Activated CD4-positive, alpha-beta T cell treated with anti-CD3 and anti-CD28 coated beads for 36 hours (primary cell): ENCODE results near the gene WNT1. TPM values are rescaled to one million over a fixed set of nuclear protein-coding genes. Genes with fewer than 3 reads are reported as not detected.
A peak's percentile ranks its signal among the peaks of the same experiment; 100 is the strongest.

Source experiments
- ATAC-seq: fragments of 200-7000 bp; cut with Tn5 transposase; one replicate; pipeline ENCODE4 v1.10.0; 2021; ENCODE audit warnings: mild to moderate bottlenecking, moderate library complexity
- CTCF ChIA-PET: fragments of 350-600 bp; sonication (Branson Sonifier 250); formaldehyde crosslinking; loops from one replicate; lab custom pipeline; 2021; ENCODE audit warnings: antibody characterized with exemption; lab: Charles Lee
- POLR2A ChIA-PET: fragments of 350-600 bp; sonication (Branson Sonifier 250); formaldehyde crosslinking; loops from one replicate; lab custom pipeline; 2021; ENCODE audit warnings: antibody characterized with exemption, inconsistent platforms; lab: Charles Lee
- DNase-seq: peaks from one replicate; pipeline ENCODE4 v3.0.0-alpha.2; 2020
- H3K27ac Mint-ChIP-seq: one replicate; pipeline ENCODE4 v1.8.0; 2021; ENCODE audit warnings: mixed read lengths
- H3K27me3 Mint-ChIP-seq: one replicate; pipeline ENCODE4 v1.8.0; 2021; ENCODE audit warnings: mixed read lengths
- H3K36me3 Mint-ChIP-seq: one replicate; pipeline ENCODE4 v1.8.0; 2021; ENCODE audit warnings: low read depth, mixed read lengths
- H3K4me1 Mint-ChIP-seq: one replicate; pipeline ENCODE4 v1.8.0; 2021; ENCODE audit warnings: mixed read lengths
- H3K4me3 Mint-ChIP-seq: one replicate; pipeline ENCODE4 v1.8.0; 2021; ENCODE audit warnings: mild to moderate bottlenecking, moderate library complexity, mixed read lengths
- H3K9me3 Mint-ChIP-seq: one replicate; pipeline ENCODE4 v1.8.0; 2021; ENCODE audit warnings: low read depth, mixed read lengths
- intact Hi-C, 2 experiments: fragments of 100-400 bp; cut with DNase I in 1 of 2; cut with micrococcal nuclease in 1 of 2; formaldehyde crosslinking; loops; one replicate each; pipeline versions ENCODE4 v1.14.2 to v1.15.1; 2022 to 2024; cut with DNase I, micrococcal nuclease
- total RNA-seq, 2 experiments: library from RNA; stranded (reverse); gene quantifications; one replicate each; pipeline ENCODE4 v1.2.3, GENCODE V29; 2021

The WNT1 gene
- total RNA-seq, 2 experiments from 2014 or later, result not detected

- peaks cover 40% of the 10 kb centered on the region for H3K4me1 Mint-ChIP-seq
- ChIA-PET POLR2A (no interaction called here), CTCF (interaction anchor here (0.6 to 4.0 kb wide), 4 partner anchors 17 to 166 kb away, joined by 3 to 22 read pairs (median 5); partner anchors contain the start of gene DDN)
- ATAC-seq (no peak), DNase-seq (no peak)
- H3K9me3 Mint-ChIP-seq, result no peaks in the 10 kb centered on the region
- H3K27ac Mint-ChIP-seq, result no peak overlapping the region
- peak overlapping the region; percentile 11 for H3K4me3 Mint-ChIP-seq
- intact Hi-C loops, result loop anchor here in 1 of 2 experiments (10.0 kb wide), 1 partner anchor 966 kb away; the partner anchor contains the start of gene COL2A1
- H3K36me3 Mint-ChIP-seq, result no peaks in the 10 kb centered on the region
- H3K27me3 Mint-ChIP-seq, result peaks cover 48% of the 10 kb centered on the region
These were observed 7.3 kb upstream of the WNT1 start for GRCh38 chr12:48970702-48971334.

- CTCF ChIA-PET, result interaction anchor here (0.5 to 4.0 kb wide), 7 partner anchors 16 to 270 kb away, joined by 3 to 22 read pairs (median 3); a partner anchor contains a TSS
- peak; percentile 14 for ATAC-seq
- peak; percentile 60 for DNase-seq
- no peaks in the 10 kb centered on the region for H3K9me3 Mint-ChIP-seq
- POLR2A ChIA-PET, result interaction anchor here (0.6 kb wide), 1 partner anchor 42 kb away, joined by 3 read pairs; no protein-coding TSS in a partner anchor
- peaks cover 59% of the 10 kb centered on the region for H3K27me3 Mint-ChIP-seq
- H3K4me1 Mint-ChIP-seq, result peaks cover 49% of the 10 kb centered on the region
- intact Hi-C loops, result loop anchor here in 1 of 2 experiments (10.0 kb wide), 1 partner anchor 968 kb away; the partner anchor contains the start of gene COL2A1
- no peaks in the 10 kb centered on the region for H3K36me3 Mint-ChIP-seq
- no peak overlapping the region for H3K27ac Mint-ChIP-seq
- H3K4me3 Mint-ChIP-seq, result no peak overlapping the region
These were observed 5.7 kb upstream of the WNT1 start for GRCh38 chr12:48972213-48972951.

DNA sequence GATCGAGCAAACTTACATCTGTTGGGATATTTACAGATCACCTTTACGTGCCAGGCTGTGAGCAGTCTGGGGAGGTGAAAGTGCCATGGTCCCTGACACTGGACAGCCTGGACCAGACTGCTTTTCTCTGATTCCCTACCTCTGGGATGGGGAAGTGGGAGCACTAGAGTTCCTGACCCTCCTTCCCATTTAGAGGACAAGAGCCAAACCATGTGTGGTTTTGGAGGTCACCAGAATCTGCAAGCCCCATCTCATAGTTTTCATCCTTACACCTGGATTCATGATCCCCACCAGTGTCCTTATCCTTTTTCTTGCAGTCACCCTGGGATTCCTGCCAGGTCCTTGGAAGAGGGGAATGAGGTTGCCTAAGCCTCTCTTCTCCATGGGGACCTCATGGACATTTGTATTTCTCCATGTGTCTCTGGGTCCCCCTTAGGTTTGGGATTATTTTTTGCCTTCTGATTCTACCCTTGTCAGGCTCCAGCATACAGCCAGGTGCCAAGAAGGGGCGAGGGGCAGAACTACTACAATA lies 5.1 kb upstream of the WNT1 start:
- Mint-ChIP-seq H3K9me3 (no peaks in the 10 kb centered on the region), H3K27ac (no peak overlapping the region), H3K4me3 (no peak overlapping the region), H3K36me3 (no peaks in the 10 kb centered on the region), H3K27me3 (peaks cover 63% of the 10 kb centered on the region), H3K4me1 (peaks cover 55% of the 10 kb centered on the region)
- ChIA-PET CTCF (interaction anchor here (0.5 to 4.0 kb wide), 7 partner anchors 15 to 269 kb away, joined by 3 to 22 read pairs (median 3); a partner anchor contains a TSS), POLR2A (interaction anchor here (0.6 kb wide), 2 partner anchors 13 to 42 kb away, joined by 3 read pairs; no protein-coding TSS in a partner anchor)
- ATAC-seq (no peak), DNase-seq (no peak)
- intact Hi-C loops, result loop anchor here in 1 of 2 experiments (10.0 kb wide), 1 partner anchor 968 kb away; the partner anchor contains the start of gene COL2A1

GRCh38 chr12:48973531-48973930 lies 4.6 kb upstream of the WNT1 start:
- intact Hi-C loops, result loop anchor here in 1 of 2 experiments (10.0 kb wide), 1 partner anchor 969 kb away; the partner anchor contains the start of gene COL2A1
- no peak for DNase-seq

GRCh38 chr12:48973941-48974673 lies 4.0 kb upstream of the WNT1 start:
- no peaks in the 10 kb centered on the region for H3K9me3 Mint-ChIP-seq
- peaks cover 55% of the 10 kb centered on the region for H3K4me1 Mint-ChIP-seq
- no peak overlapping the region for H3K4me3 Mint-ChIP-seq
- DNase-seq (peak; percentile 70), ATAC-seq (no peak)
- ChIA-PET POLR2A (no interaction called here), CTCF (interaction anchor here (0.5 to 4.0 kb wide), 8 partner anchors 14 to 122 kb away, joined by 3 to 22 read pairs (median 3); no protein-coding TSS in a partner anchor)
- H3K27ac Mint-ChIP-seq, result no peak overlapping the region
- H3K27me3 Mint-ChIP-seq, result peaks cover 68% of the 10 kb centered on the region
- intact Hi-C loops, result loop anchor here (2.0 to 10.0 kb wide), 2 partner anchors 15 to 969 kb away; partner anchors contain the start of gene COL2A1 (in 1 of the 2)
- H3K36me3 Mint-ChIP-seq, result no peaks in the 10 kb centered on the region

More at GRCh38 chr12:48973531-48973930, 4.6 kb upstream of the WNT1 start:
- peaks cover 63% of the 10 kb centered on the region for H3K27me3 Mint-ChIP-seq
- ChIA-PET POLR2A (interaction anchor here (0.6 kb wide), 1 partner anchor 13 kb away, joined by 3 read pairs; no protein-coding TSS in a partner anchor), CTCF (interaction anchor here (0.7 to 4.0 kb wide), 5 partner anchors 14 to 121 kb away, joined by 3 to 22 read pairs (median 4); no protein-coding TSS in a partner anchor)
- H3K9me3 Mint-ChIP-seq, result no peaks in the 10 kb centered on the region
- H3K4me3 Mint-ChIP-seq, result no peak overlapping the region
- no peak overlapping the region for H3K27ac Mint-ChIP-seq
- no peak for ATAC-seq
- H3K36me3 Mint-ChIP-seq, result no peaks in the 10 kb centered on the region
- peaks cover 55% of the 10 kb centered on the region for H3K4me1 Mint-ChIP-seq

DNA sequence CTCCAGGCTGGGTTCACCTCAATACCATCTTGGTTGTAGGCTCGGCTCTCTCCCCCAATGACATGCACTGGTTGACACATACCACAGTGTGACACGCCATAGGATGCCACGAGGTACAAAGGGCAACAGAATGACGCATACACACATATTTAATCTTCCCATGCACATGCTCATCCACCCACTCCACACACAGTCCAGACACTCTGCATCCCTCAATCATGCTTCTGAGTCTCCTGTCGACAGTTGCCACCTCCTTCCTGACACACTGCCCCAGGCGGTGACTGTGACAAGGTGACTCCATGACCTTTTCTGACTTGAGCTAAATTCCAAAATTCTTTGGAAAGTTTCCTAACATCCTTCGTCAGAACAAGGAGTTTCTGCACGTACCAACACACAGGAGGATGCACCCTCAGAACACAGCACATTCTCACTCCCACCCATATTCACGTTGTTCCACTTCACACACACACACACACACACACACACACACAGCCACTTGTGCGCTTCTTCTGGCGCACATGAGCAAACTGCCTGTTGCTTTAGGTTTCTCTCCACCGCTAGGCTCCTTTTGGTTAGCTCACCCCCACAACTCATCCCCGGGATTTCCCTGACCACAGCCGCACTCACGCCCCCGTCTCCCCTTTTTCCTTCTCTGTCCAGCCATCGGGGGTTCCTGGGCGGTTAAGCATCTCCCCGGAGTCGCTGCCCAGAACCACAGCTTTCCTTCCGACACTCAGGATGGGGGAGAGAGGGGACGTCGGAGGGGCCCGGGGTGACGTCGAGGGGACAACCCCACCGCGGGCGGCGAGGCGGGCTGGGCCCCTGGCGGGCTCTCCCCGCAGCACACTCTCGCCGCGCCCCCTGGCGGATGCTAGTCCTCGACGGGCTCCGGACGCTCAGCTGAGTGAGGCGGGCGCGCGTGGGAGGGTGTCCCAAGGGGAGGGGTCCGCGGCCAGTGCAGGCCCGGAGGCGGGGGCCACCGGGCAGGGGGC lies 536 bp upstream of the WNT1 start:
- DNase-seq, result peak; percentile 92
- POLR2A ChIA-PET, result interaction anchor here (0.5 to 0.7 kb wide), 2 partner anchors 21 to 33 kb away, joined by 5 read pairs; no protein-coding TSS in a partner anchor

GRCh38 chr12:48978741-48979601 lies 849 bp downstream of the WNT1 start:
- Mint-ChIP-seq H3K27ac (no peak overlapping the region), H3K9me3 (no peaks in the 10 kb centered on the region), H3K4me1 (peaks cover 50% of the 10 kb centered on the region), H3K36me3 (no peaks in the 10 kb centered on the region), H3K4me3 (peak overlapping the region; percentile 54), H3K27me3 (peaks cover 69% of the 10 kb centered on the region)
- DNase-seq, result peak; percentile 30
- POLR2A ChIA-PET, result interaction anchor here (0.6 kb wide), 1 partner anchor 209 kb away, joined by 3 read pairs; no protein-coding TSS in a partner anchor
- CTCF ChIA-PET, result interaction anchor here (0.6 to 13.1 kb wide), 15 partner anchors 9 to 799 kb away, joined by 3 to 246 read pairs (median 6); partner anchors contain the start of genes ARF3, DDN, DDX23 and DHH
- no peak for ATAC-seq
- intact Hi-C loops, result loop anchor here (1.0 to 10.0 kb wide), 8 partner anchors 42 to 974 kb away; partner anchors contain the start of genes COL2A1 (in 1 of the 2), DNAJC22 (in 1 of the 2), FKBP11 (in 1 of the 2) and KANSL2 (in 1 of the 2)

More for the DNA sequence above, 536 bp upstream of the WNT1 start:
- ATAC-seq, result peak; percentile 69
- Mint-ChIP-seq H3K4me1 (peaks cover 54% of the 10 kb centered on the region), H3K27me3 (peaks cover 73% of the 10 kb centered on the region), H3K4me3 (peak overlapping the region; percentile 42), H3K27ac (peak overlapping the region; percentile 10), H3K9me3 (no peaks in the 10 kb centered on the region), H3K36me3 (no peaks in the 10 kb centered on the region)
- CTCF ChIA-PET, result interaction anchor here (0.5 to 13.1 kb wide), 23 partner anchors 10 to 1189 kb away, joined by 3 to 246 read pairs (median 4); partner anchors contain the start of genes ARF3, CERS5, DDN and DDX23
- intact Hi-C loops, result loop anchor here (1.0 to 10.0 kb wide), 11 partner anchors 20 to 973 kb away; partner anchors contain the start of genes ARF3 (in 2 of the 2), COL2A1 (in 1 of the 2), DDX23 (in 1 of the 2) and DNAJC22 (in 1 of the 2)

DNA sequence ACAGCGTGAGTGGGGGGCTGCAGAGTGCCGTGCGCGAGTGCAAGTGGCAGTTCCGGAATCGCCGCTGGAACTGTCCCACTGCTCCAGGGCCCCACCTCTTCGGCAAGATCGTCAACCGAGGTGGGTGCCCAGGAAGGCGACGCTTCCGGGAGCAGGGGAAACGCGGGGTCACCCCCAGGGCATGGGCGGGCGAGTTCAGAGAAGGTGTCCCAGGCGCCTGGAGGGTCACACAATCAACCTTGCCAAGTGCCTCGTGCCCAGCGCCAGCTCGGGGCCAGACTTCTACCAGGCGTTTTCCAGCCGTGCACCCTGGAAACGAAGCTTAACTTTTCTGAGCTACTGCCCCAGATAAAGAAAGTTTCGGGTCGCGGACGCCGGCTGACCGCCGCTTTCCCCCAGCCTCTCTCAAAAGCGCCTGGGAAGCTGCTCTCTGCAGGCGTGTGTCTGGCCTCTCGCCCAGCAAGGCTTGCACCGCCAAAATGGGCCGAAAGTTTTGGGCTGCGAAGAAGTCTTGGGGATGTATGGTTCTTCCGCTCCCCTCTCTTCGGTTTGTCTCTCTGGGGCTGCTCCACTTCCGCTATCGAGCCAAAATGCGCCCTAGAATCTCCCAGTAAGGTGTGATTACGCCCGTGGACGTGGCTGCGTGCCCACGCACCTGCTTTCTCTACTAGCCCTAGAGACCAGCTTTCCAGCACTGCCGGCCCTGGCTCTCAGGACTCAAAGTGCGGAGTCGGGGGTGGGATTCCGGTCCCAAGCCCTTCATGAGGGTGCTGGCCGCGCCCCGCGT lies 1.7 kb downstream of the WNT1 start:
- intact Hi-C loops, result loop anchor here (1.0 to 10.0 kb wide), 11 partner anchors 16 to 975 kb away; partner anchors contain the start of genes COL2A1 (in 1 of the 2), DDX23 (in 1 of the 2), DHH (in 1 of the 2) and DNAJC22 (in 1 of the 2)
- peaks cover 65% of the 10 kb centered on the region for H3K27me3 Mint-ChIP-seq
- H3K36me3 Mint-ChIP-seq, result no peaks in the 10 kb centered on the region
- POLR2A ChIA-PET, result no interaction called here
- no peak overlapping the region for H3K27ac Mint-ChIP-seq
- peak overlapping the region; percentile 54 for H3K4me3 Mint-ChIP-seq
- ATAC-seq (no peak), DNase-seq (peak; percentile 48)
- CTCF ChIA-PET, result interaction anchor here (0.5 to 13.1 kb wide), 19 partner anchors 8 to 1721 kb away, joined by 3 to 246 read pairs (median 4); partner anchors contain the start of genes DDN, DDX23, FKBP11 and RND1
- peaks cover 50% of the 10 kb centered on the region for H3K4me1 Mint-ChIP-seq
- H3K9me3 Mint-ChIP-seq, result no peaks in the 10 kb centered on the region
